Mucosa of stomach (tissue), 1 donor: Measurements from ENCODE around the gene ANAPC4.

Source experiments
- H3K27me3 ChIP-seq: one replicate; pipeline ENCODE4 v1.7.0; 2013; ENCODE audit warnings: mild to moderate bottlenecking, low read length; ENCODE audit not compliant: control insufficient read depth, insufficient read depth
- H3K36me3 ChIP-seq: one replicate; pipeline ENCODE4 v1.7.0; 2013; ENCODE audit warnings: low read length; ENCODE audit not compliant: control insufficient read depth, insufficient read depth
- H3K4me1 ChIP-seq: one replicate; pipeline ENCODE4 v1.7.0; 2013; ENCODE audit warnings: mild to moderate bottlenecking, low read length; ENCODE audit not compliant: control insufficient read depth, insufficient read depth
- H3K4me3 ChIP-seq: one replicate; pipeline ENCODE4 v1.7.0; 2013; ENCODE audit warnings: low read length
- H3K9ac ChIP-seq: one replicate; pipeline ENCODE4 v1.7.0; 2013; ENCODE audit warnings: mild to moderate bottlenecking, low read length, moderate library complexity
- H3K9me3 ChIP-seq: one replicate; pipeline ENCODE4 v1.7.0; 2013; ENCODE audit warnings: mild to moderate bottlenecking, low read length, moderate library complexity; ENCODE audit not compliant: control insufficient read depth
- donor health status: Pancreatic carcinoma.

The ANAPC4 gene

GRCh38 chr4:25397305-25397704 lies 20.2 kb downstream of the ANAPC4 start:
- H3K9me3 ChIP-seq, result no peaks in the 10 kb centered on the region
- H3K36me3 ChIP-seq, result peaks cover 8% of the 10 kb centered on the region
- H3K9ac ChIP-seq, result no peak overlapping the region
- no peaks in the 10 kb centered on the region for H3K27me3 ChIP-seq
- H3K4me1 ChIP-seq, result no peaks in the 10 kb centered on the region
- H3K4me3 ChIP-seq, result no peak overlapping the region

- Histone ChIP-seq H3K36me3 (peaks cover 8% of the 10 kb centered on the region), H3K4me3 (no peak overlapping the region), H3K9ac (no peak overlapping the region), H3K27me3 (no peaks in the 10 kb centered on the region), H3K9me3 (no peaks in the 10 kb centered on the region), H3K4me1 (no peaks in the 10 kb centered on the region)
Measured at GRCh38 chr4:25399510-25399909, 22.4 kb downstream of the ANAPC4 start.

GRCh38 chr4:25401066-25401465 lies 24.0 kb downstream of the ANAPC4 start:
- Histone ChIP-seq H3K36me3 (peaks cover 8% of the 10 kb centered on the region), H3K4me1 (no peaks in the 10 kb centered on the region), H3K9ac (no peak overlapping the region), H3K27me3 (no peaks in the 10 kb centered on the region), H3K4me3 (no peak overlapping the region), H3K9me3 (no peaks in the 10 kb centered on the region)

- peaks cover 8% of the 10 kb centered on the region for H3K36me3 ChIP-seq
- no peak overlapping the region for H3K9ac ChIP-seq
- H3K9me3 ChIP-seq, result no peaks in the 10 kb centered on the region
- no peaks in the 10 kb centered on the region for H3K4me1 ChIP-seq
- H3K4me3 ChIP-seq, result no peak overlapping the region
- no peaks in the 10 kb centered on the region for H3K27me3 ChIP-seq
Measured at GRCh38 chr4:25402521-25402920, 25.5 kb downstream of the ANAPC4 start.

- Histone ChIP-seq H3K4me1 (no peaks in the 10 kb centered on the region), H3K27me3 (no peaks in the 10 kb centered on the region), H3K4me3 (no peak overlapping the region), H3K9me3 (no peaks in the 10 kb centered on the region), H3K36me3 (peaks cover 8% of the 10 kb centered on the region), H3K9ac (no peak overlapping the region)
Measured at GRCh38 chr4:25403699-25404098, 26.6 kb downstream of the ANAPC4 start.

GRCh38 chr4:25405453-25405852 lies 28.4 kb downstream of the ANAPC4 start:
- Histone ChIP-seq H3K36me3 (no peaks in the 10 kb centered on the region), H3K4me3 (no peak overlapping the region), H3K9ac (no peak overlapping the region), H3K27me3 (no peaks in the 10 kb centered on the region), H3K4me1 (no peaks in the 10 kb centered on the region), H3K9me3 (no peaks in the 10 kb centered on the region)

GRCh38 chr4:25406081-25406692 lies 29.1 kb downstream of the ANAPC4 start:
- no peaks in the 10 kb centered on the region for H3K36me3 ChIP-seq
- H3K9ac ChIP-seq, result no peak overlapping the region
- H3K4me3 ChIP-seq, result no peak overlapping the region
- H3K27me3 ChIP-seq, result no peaks in the 10 kb centered on the region
- no peaks in the 10 kb centered on the region for H3K4me1 ChIP-seq
- H3K9me3 ChIP-seq, result no peaks in the 10 kb centered on the region

- H3K4me1 ChIP-seq, result no peaks in the 10 kb centered on the region
Measured at GRCh38 chr4:25410820-25411529, 33.9 kb downstream of the ANAPC4 start.

GRCh38 chr4:25413261-25413660 lies 36.2 kb downstream of the ANAPC4 start:
- Histone ChIP-seq H3K4me1 (no peaks in the 10 kb centered on the region), H3K36me3 (peaks cover 5% of the 10 kb centered on the region), H3K9me3 (no peaks in the 10 kb centered on the region), H3K27me3 (no peaks in the 10 kb centered on the region), H3K4me3 (no peak overlapping the region), H3K9ac (no peak overlapping the region)

More at GRCh38 chr4:25410820-25411529, 33.9 kb downstream of the ANAPC4 start:
- H3K9ac ChIP-seq, result no peak overlapping the region
- H3K27me3 ChIP-seq, result no peaks in the 10 kb centered on the region
- H3K36me3 ChIP-seq, result peaks cover 5% of the 10 kb centered on the region
- no peak overlapping the region for H3K4me3 ChIP-seq
- no peaks in the 10 kb centered on the region for H3K9me3 ChIP-seq

GRCh38 chr4:25417014-25417413 lies 40.0 kb downstream of the ANAPC4 start:
- Histone ChIP-seq H3K9me3 (no peaks in the 10 kb centered on the region), H3K36me3 (no peaks in the 10 kb centered on the region), H3K9ac (no peak overlapping the region), H3K4me3 (no peak overlapping the region), H3K27me3 (no peaks in the 10 kb centered on the region), H3K4me1 (no peaks in the 10 kb centered on the region)

GRCh38 chr4:25420931-25421330 lies 43.9 kb downstream of the ANAPC4 start:
- Histone ChIP-seq H3K9ac (no peak overlapping the region), H3K4me3 (no peak overlapping the region), H3K4me1 (no peaks in the 10 kb centered on the region), H3K36me3 (no peaks in the 10 kb centered on the region), H3K27me3 (no peaks in the 10 kb centered on the region), H3K9me3 (no peaks in the 10 kb centered on the region)

- Histone ChIP-seq H3K9ac (no peak overlapping the region), H3K27me3 (no peaks in the 10 kb centered on the region), H3K4me3 (no peak overlapping the region), H3K9me3 (no peaks in the 10 kb centered on the region), H3K4me1 (no peaks in the 10 kb centered on the region), H3K36me3 (no peaks in the 10 kb centered on the region)
Measured at GRCh38 chr4:25421816-25422525, 44.9 kb downstream of the ANAPC4 start.
